GM19099 (cell line): ENCODE measurements around the gene REXO1.

Experiments
- POLR2A ChIP-seq: IDR thresholded peaks from 3 replicates; pipeline ENCODE4 v1.6.1; 2011; ENCODE audit warnings: low read depth; ENCODE audit not compliant: insufficient read length; ENCODE audit errors: extremely low read depth

Gene REXO1

DNA sequence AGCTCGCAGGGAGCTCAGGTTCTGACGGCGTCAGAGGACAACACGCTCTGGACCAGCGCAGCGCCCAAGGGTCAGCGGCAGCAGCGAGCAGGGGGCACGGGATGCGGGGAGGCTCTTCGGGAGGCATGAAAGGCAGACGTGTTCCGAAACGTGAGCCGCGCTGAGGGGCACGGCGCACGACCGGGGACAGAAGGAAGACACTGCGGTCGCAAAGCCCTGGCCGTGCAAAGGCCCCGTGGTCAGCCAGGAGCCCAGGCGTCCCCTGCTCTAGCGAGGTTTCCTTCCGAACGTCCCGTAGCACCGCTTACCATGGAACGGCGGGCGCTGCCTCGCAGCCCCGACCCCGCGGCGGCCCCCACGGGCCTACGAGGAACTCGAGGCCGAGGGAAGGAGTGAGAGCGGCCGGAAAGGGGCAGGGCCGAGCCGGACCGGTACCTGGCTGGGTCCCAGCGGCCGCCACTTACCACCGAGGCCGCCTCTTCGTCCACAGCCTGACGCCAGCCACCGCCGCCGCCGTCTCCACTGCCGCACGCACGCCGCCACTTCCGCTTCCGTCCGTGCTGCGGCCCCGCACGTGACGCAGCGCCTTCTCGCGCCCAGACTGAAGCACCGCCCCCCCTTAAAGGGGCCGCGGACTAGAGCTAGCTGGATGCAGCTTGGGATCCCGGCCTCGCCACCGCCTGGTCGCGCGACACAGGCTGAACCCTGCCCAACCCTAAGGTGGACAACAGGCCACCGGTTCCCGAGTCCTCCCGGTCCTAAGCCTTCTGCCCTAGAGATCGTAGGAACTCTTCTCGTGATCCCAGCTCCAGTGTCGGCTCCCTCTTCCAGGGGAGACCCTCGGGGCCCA, 27.6 kb upstream of the REXO1 start:
- peak; percentile 92 for TF ChIP-seq POLR2A

DNA sequence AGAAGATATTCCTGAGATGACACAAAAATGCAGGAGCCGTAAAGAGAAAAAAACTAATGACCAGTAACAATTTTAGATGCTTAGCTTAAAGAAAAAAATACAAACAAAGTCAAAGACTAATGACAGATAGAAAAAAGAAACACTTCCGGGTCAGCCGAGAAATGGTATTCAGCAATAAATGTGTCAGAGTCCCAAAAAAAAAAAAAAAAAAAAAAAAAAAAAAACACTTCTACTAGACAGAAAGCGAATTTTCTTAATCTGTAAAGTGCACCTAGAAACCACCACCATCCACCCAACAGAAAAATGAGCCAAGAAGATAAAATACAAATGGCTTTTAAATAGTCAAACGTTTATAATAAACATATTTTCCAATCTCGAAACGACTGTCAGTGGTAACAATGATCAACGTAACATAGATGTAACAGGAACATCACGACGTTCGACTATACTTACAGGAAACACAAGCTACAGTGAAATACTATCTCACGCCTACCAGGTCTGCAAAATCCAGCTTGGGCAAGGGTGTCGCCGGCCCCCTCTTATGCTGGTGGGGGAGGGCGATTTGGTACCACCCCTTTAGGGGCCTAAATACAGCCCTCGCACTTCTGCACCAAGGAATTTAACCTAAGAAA, 26.4 kb upstream of the REXO1 start:
- TF ChIP-seq POLR2A: no peak

DNA sequence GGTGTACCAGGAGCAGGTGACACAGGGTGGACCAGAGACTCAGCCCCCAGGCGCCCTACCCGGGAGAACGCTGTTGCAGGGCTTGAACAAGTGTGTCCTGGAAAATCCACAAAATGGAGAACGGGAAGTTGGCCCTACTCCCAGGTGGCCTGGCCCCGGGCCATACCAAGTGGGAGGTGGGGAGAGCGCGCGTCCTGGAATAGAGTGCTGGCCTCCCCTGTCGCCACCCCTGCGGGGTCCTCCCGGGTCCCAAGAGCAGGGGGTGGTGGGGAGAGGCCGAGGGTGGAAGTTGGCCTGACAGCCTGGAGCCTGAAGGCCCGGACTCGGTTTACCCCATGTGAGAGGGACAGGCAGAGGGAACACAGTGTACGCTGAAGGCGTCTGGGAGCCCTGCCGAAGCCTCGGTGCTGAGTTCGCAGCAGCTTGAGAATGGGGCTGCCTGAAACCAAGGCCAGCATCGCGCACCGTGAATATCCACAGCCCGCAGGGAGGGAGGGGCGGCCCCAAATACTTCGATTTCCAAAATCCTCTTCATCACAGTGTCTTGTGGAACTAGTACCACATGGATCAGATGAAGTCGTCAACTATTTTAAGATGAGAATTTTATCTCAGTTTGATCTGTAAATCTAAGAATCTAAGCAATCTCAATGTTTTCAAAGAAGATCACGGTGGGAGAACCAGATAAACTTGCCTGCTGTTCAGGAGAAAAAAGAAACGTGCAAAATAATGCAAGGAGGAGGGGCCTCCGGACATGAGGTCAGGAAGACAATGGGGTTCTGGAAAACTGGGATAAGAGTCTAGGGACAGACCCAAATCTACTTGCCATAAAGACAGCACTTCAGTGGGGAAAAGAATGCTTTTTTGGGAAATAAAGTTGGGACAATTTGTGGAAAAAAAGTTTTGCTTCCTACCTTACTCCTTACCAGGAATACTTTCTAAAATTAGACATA, 25.5 kb upstream of the REXO1 start:
- no peak for TF ChIP-seq POLR2A

DNA sequence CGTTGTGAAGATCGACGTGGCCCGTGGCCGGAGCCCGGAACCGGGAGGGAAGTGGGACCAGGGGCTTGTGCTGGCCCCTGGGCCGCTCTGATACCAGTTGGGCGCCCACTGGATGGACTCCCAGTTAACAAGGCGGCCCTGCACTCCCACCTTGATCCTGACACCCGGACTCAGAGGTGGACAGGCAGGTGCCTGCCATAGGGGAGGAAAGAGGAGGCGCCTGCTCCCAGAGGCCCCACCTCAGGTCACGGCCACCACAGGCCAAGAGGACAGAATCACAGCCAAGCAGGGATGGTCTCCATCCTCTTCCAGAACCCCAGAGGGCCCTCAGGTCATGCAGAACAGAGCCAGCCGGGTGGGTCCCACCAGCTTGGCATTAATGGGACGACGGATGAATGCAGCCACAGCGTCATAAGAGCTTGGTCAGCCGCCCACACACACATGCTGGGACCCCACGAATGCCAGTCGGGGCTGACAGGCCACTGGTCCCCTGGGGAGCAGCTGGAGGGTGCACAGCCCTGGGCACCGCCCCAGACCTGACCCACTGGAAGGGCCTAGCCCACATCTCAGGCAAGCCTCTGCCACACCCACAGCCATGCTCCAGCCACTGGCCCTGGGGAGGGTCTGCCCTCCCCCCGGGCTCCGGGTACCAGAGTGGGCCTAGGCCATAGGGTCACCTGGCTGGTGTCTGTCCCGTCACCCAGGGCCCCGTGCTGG, 24.7 kb upstream of the REXO1 start:
- no peak for TF ChIP-seq POLR2A

DNA sequence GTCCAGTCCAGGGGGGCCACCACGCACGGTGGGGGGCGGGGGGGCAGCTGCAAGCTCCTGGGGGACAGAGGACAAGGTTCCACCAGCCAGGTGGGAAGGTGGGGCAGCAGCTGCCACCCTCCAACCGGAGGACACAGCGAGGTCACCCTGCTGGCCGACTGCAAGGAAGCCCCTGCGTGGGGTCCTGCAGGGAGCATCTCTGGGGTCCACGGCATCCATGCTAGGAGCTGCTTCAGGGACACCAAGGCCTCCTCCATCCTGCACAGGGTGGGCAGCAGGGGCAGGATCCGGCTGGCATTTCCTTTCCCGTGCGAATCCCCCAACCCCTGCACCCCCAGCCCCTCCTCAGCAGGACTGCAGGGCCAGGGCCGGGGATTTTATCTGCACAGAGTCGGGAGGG, 23.3 kb upstream of the REXO1 start:
- TF ChIP-seq POLR2A: no peak

DNA sequence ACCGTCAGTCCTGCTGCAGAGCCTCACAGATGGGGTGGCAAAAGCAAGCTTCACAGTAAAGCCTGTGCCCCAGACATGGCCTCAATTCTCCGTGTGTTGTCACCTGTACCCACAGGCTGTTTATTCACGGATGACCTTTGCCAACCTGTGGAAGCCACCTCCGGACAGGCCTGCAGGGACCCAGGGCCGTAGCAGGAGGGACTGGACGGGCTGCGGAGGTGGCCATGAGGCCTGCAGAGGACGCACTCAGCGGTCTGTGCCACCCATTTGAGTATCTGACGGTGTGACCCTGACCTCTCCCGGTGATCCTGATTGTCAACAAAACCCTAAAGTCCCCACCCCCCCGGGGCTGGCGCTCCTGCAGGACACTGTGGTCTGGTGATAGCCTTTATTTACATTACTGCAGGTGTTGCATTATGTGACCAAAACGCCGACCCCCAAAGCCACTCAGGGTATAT, 22.9 kb upstream of the REXO1 start:
- no peak for TF ChIP-seq POLR2A

DNA sequence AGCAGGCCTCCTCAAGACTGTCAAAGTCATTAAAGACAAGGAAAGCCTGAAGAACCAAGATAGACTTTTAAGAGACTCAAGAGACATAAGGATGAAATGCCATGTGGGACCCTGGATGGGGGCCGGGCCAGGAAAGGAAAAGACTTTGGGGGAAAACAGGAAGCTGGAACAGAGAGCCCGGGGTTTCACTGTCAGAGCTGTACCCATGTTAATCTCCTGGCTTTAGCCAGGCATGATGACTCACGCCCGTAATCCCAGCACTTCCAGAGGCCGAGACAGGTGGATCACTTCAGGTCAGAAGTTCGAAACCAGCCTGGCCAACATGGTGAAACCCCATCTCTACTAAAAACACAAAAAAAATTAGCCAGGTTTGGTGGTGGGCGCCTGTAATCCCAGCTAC, 20.7 kb upstream of the REXO1 start:
- TF ChIP-seq POLR2A: no peak

DNA sequence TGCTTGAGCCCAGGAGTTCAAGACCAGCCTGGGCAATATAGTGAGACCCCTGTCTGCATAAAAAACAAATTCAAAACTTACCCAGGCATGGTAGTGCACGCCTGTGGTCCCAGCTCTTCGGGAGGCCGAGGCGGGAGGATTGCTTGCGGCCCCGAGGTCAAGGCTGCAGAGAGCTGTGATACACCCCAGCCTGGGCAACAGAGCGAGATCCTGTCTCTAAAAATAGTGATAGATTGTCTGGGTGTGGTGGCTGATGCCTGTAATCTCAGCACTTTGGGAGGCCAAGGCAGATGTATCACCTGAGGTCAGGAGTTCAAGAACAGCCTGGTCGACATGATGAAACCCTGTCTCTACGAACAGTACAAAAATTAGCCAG, 19.1 kb upstream of the REXO1 start:
- TF ChIP-seq POLR2A: no peak

DNA sequence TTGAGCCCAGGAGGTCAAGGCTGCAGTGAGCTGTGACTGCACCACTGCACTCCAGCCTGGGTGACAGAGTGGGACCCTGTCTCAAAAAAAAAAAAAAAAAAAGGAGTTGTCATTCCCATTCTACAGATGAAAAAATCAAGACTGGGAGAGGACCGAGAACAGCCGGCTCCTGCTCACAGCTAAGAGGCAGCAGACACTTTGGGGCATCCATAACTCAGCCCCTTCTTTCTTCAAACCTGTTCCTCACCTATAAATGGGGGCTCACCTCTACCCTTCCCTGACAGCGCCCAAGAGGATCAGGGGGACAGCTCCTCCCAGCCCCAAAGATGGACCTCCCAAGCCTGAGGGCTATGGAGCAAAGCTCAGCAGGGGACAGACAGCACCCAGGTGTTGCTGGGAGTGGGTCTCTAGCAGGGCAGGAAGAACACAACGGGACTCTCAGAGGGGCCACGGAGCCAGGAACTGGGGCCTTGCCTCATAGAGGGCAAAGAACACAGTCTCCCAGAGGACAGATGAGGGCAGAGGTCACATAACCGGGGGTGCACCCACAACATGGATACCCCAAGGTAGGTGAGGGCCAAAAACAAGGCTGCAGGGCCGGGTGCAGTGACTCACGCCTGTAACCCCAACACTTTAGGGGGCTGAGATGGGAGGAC, 18.5 kb upstream of the REXO1 start:
- no peak for TF ChIP-seq POLR2A

DNA sequence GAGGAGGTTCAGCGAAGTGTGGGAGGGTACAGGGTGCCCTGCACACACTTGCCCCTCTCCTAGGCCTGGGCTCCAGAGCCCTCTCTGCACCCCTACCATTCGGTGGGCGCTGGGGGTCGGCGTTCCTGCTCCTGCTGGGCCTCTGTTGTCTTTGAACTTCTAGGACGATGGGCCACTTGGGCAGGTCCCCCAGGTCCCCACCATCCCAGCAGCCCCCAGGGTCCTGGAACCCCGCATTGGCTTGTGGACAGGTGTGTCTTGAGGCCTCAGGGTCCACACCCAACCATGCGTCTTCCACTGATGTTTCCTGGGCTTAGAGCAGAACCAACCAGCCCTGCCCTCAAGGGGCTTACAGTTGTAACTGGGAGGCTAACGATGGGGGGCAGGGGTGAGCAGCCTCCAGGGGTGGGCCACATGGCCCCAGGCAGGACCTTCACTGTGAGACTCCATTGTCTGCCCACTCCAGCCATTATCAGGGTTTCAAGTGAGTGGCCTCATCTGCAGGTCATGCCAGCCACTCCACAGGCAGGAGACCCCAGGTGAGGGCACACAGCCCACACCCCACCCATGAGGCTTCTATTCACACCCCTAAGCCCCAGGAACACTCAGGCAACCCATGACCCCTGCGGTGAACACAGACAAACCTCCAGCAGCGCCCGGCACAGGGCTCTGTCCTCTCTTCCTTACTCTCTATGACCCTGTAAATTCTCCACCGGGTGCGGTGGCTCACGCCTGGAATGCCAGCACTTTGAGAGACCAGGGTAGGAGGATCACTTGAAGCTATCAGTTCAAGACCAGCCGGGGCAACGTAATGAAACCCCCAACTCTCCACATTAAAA, 17.1 kb upstream of the REXO1 start:
- TF ChIP-seq POLR2A: no peak

DNA sequence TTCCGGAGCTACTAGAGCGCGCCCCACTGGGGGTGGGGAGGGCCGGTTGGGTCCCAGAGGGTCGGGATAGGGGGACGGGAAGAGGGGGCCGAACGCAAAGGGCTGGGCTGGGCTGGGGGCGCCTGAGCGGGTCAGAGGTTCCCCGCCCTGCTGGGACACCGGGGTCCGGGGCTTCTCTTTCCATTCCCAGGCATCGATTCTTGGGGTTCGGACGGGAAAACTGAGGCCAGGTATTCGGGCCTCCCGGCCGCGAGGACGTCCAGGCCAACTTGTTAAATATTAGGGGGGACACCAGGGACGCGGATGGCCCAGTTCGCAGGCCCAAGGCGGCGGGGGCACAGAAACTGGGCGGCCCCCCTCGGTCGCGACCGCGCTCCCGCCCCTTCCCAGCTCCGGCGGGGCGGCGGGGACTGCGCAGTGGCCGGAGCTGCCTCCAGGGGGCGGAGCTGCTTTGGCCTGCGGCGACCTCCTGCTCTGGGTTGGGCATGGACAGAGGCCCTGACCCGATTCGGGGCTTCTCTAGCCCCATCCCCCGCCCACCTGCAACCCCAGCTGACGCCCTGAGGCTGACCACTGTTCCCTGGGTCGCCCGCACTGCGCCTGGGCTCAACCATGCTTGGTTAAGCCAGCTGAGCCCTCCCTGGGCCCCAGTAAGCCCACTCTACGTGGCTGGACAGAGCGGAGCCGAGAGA, 16.3 kb upstream of the REXO1 start:
- peak; percentile 28 for TF ChIP-seq POLR2A

DNA sequence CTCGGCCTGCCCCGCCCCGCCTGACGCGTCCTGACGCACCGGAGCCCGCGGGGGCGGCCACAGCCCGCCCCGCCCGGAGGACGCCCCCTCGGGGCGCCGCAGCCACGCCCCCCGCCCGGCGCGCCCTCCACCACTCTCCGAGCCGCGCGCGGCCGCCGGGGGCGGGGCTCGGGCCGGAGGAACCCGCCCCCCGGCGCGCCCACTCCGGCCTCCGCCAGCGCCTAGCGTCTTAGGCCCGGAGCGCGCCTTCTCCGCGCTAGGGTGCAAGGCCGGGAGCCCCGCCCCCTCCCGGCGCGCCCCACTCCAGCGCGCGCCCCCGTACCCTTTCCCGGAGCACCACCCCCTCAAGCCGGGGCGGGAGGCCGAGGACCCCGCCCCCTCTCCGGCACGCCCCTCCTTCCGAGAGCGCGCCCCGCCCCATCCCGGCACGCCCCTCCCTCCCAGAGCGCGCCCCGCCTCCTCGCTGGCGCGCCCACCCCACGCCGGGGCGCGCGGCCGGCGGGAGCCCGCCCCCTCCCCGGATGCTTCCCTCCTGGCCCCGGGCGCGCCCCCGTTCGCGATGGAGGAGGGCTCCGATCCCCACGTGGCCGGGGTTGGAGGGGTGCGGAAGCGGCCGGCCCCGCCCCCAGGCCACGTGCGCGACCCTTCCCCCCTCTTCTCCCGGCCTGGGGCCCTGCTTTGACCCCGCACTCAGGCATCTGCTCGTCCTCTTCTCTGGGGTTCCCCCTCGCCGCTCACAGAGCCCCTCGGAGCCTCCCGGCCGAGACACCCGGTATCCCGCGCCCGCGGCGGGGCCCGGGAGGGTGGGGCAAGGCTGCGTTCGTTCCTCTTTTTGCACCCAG, 15.6 kb upstream of the REXO1 start:
- peak; percentile 61 for TF ChIP-seq POLR2A

DNA sequence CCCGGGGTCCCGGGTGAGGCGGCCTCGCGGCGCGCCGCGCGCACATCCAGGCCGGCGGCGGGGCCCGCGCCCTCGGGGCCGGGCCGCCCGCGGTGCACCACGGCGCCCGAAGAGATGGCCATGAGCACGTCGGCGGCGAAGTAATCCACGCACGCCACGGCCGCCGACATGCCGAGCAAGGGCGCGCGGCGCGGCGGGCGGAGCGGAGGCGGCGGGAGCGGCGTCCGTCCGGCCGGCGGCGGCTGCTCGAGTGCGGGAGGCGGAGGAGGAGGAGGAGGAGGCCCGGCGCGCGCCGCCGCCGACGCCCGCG, 15.0 kb upstream of the REXO1 start, which contains the start of gene KLF16:
KLF16 (minus strand) TSS at position 252 of the 310 bp plus-strand sequence; CDS start at position 170, 82 bp downstream.
- peak; percentile 58 for TF ChIP-seq POLR2A
